SJSA1 (cell line): Measurements from ENCODE around the gene EIF4A3. TPM values are rescaled to one million over a fixed set of nuclear protein-coding genes. Genes with fewer than 3 reads are reported as not detected.

Experiments
- DNase-seq, 2 experiments: peaks; one replicate each; pipeline ENCODE4 v3.0.0-alpha.2; 2015 to 2020; ENCODE audit warnings: low spot score in 2 of 2, low read depth in 1 of 2
- H3K27ac ChIP-seq: fragments of 250-450 bp; sonication (Bioruptor Pico); 2 replicates; pipeline ENCODE4 v1.5.1; 2020; ENCODE audit warnings: mild to moderate bottlenecking, moderate library complexity
- H3K27me3 ChIP-seq: fragments of 250-450 bp; sonication (Bioruptor Pico); replicated peaks from 2 replicates; pipeline ENCODE4 v1.5.1; 2020; ENCODE audit warnings: mild to moderate bottlenecking, moderate library complexity
- H3K36me3 ChIP-seq: fragments of 250-450 bp; sonication (Bioruptor Pico); 2 replicates; pipeline ENCODE4 v1.5.1; 2020; ENCODE audit warnings: mild to moderate bottlenecking
- H3K4me1 ChIP-seq: fragments of 250-450 bp; sonication (Bioruptor Pico); replicated peaks from 2 replicates; pipeline ENCODE4 v1.6.1; 2021; ENCODE audit warnings: mild to moderate bottlenecking
- H3K4me3 ChIP-seq: fragments of 250-450 bp; sonication (Bioruptor Pico); 2 replicates; pipeline ENCODE4 v1.5.1; 2020; ENCODE audit warnings: mild to moderate bottlenecking
- H3K9me3 ChIP-seq: fragments of 250-450 bp; sonication (Bioruptor Pico); replicated peaks from 2 replicates; pipeline ENCODE4 v1.5.1; 2020; ENCODE audit warnings: mild to moderate bottlenecking
- total RNA-seq: library from RNA; depleted of rRNA; stranded (reverse); fragments of >200 nt; shearing (Covaris generic); gene quantifications from 2 replicates; pipeline ENCODE4 v1.2.3, GENCODE V29; 2014

Gene EIF4A3
- total RNA-seq, 1 experiment from 2014 or later = 192 TPM

GRCh38 chr17:80110927-80111701, 35.8 kb downstream of the EIF4A3 start:
- no peak overlapping the region for H3K27ac ChIP-seq
- no peaks in the 10 kb centered on the region; the same call in 1 of the 2 replicates for H3K36me3 ChIP-seq
- no peak overlapping the region for H3K4me3 ChIP-seq
- peak in 1 of 2 experiments; percentile 43 for DNase-seq
- H3K9me3 ChIP-seq = no peaks in the 10 kb centered on the region
- H3K27me3 ChIP-seq = no peaks in the 10 kb centered on the region
- no peaks in the 10 kb centered on the region for H3K4me1 ChIP-seq

- H3K9me3 ChIP-seq = no peaks in the 10 kb centered on the region
- no peaks in the 10 kb centered on the region for H3K4me1 ChIP-seq
- H3K4me3 ChIP-seq = no peak overlapping the region
- DNase-seq = peak in 1 of 2 experiments; percentile 47
- no peaks in the 10 kb centered on the region for H3K27me3 ChIP-seq
- no peak overlapping the region for H3K27ac ChIP-seq
- no peaks in the 10 kb centered on the region; the same call in 1 of the 2 replicates for H3K36me3 ChIP-seq
Measured at GRCh38 chr17:80110447-80110812, 36.5 kb downstream of the EIF4A3 start.

DNA sequence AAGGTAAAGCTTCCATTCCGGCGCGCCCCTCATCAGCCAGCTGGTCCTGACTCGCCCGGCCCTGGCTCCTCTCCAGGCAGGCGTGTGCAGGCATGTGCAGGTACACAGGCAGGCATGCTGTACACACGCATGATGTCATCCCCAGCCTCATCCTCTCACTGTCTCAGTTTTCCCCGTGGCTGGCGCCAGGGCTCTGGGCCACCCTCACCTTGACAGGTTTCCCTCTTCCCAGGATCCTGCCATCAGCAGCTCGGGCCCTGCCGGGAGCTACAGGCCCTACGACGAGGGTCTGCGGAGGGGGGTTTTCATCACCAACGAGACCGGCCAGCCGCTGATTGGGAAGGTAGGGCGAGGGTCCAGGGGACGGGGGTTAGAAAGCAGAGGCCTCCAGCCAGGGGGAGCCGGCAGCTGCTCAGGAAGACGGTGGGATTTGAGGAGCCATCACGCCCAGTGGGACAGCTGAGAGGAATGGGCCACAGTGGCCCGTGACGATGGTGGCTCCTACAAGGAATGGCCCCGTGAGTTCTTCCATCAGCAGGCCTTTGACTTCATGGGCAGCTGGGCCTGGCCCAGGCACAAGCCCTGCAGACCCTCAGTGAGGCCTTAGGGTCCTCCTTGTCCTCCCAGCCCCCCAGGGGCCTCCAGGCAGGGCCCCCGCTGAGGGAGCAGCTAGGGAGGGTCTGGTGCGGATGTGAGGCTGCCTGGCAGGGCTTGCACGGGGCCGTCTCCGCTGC, 37.0 kb downstream of the EIF4A3 start:
- no peak overlapping the region for H3K27ac ChIP-seq
- no peaks in the 10 kb centered on the region for H3K4me1 ChIP-seq
- no peaks in the 10 kb centered on the region for H3K27me3 ChIP-seq
- H3K4me3 ChIP-seq = no peak overlapping the region
- no peaks in the 10 kb centered on the region for H3K9me3 ChIP-seq
- no peak for DNase-seq
- no peaks in the 10 kb centered on the region; the same call in 1 of the 2 replicates for H3K36me3 ChIP-seq

DNA sequence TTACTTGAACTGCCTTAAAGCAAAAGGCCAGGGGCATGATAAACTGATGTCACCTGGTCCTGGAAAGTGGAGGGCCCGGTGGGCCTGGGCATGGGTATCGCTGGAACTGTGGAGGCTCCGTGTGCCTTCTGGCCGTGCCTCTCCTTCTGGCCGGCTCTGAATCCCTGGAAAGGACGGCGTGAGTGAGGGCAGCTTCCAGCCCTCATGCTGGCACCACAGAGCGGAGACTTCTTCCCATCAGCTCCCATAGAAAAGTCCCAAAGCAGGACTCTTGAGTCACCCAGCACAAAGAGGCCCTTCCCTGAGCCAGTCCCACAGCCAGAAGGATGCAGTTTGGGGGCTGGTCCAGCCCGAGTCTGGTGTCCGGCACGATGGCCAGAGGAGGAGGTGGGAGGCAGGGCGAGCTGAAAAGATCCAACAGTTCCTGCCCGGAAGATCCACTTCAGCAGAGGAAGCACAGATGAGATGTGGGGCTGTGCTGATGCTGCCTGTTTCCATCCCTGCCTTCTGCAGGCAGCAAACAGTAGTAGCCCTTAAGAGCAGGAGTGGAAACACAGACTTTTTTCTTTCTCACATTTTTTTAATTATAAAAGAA, 37.8 kb downstream of the EIF4A3 start:
- H3K27ac ChIP-seq = no peak overlapping the region
- no peaks in the 10 kb centered on the region for H3K27me3 ChIP-seq
- no peaks in the 10 kb centered on the region for H3K9me3 ChIP-seq
- H3K4me1 ChIP-seq = no peaks in the 10 kb centered on the region
- no peak overlapping the region for H3K4me3 ChIP-seq
- DNase-seq = peak in 1 of 2 experiments; percentile 47
- no peaks in the 10 kb centered on the region; the same call in 1 of the 2 replicates for H3K36me3 ChIP-seq

DNA sequence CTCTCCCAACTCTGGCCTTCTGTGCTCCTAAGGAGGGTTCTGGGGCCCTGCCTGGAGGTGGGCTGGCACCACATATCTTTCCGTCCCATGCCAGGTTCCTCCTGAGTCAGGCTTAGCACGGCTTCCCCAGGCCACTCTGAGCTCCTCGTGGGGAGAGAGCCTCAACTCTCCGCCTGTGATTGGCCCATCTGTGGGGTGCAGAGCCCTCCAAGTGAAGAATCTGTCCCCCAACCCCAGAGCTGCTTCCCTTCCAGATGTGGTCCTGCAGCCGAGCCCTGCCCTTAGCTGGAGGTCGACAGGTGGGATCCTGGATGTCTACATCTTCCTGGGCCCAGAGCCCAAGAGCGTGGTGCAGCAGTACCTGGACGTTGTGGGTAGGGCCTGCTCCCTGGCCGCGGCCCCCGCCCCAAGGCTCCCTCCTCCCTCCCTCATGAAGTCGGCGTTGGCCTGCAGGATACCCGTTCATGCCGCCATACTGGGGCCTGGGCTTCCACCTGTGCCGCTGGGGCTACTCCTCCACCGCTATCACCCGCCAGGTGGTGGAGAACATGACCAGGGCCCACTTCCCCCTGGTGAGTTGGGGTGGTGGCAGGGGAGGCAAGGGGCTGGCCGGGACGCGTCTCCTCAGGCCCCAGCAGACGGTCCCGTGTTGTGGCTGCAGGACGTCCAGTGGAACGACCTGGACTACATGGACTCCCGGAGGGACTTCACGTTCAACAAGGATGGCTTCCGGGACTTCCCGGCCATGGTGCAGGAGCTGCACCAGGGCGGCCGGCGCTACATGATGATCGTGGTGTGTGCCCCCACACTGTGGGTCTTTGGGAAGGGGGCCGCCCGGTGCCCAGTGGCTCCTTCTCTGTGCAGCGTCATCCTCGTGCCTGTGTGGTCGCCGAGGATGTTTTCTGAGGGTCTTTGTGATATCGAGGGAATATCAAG, 38.6 kb downstream of the EIF4A3 start:
- DNase-seq = peak in 1 of 2 experiments; percentile 48
- H3K27ac ChIP-seq = no peak overlapping the region
- no peaks in the 10 kb centered on the region for H3K9me3 ChIP-seq
- no peaks in the 10 kb centered on the region; the same call in 1 of the 2 replicates for H3K36me3 ChIP-seq
- H3K27me3 ChIP-seq = no peaks in the 10 kb centered on the region
- H3K4me3 ChIP-seq = no peak overlapping the region
- H3K4me1 ChIP-seq = no peaks in the 10 kb centered on the region

DNA sequence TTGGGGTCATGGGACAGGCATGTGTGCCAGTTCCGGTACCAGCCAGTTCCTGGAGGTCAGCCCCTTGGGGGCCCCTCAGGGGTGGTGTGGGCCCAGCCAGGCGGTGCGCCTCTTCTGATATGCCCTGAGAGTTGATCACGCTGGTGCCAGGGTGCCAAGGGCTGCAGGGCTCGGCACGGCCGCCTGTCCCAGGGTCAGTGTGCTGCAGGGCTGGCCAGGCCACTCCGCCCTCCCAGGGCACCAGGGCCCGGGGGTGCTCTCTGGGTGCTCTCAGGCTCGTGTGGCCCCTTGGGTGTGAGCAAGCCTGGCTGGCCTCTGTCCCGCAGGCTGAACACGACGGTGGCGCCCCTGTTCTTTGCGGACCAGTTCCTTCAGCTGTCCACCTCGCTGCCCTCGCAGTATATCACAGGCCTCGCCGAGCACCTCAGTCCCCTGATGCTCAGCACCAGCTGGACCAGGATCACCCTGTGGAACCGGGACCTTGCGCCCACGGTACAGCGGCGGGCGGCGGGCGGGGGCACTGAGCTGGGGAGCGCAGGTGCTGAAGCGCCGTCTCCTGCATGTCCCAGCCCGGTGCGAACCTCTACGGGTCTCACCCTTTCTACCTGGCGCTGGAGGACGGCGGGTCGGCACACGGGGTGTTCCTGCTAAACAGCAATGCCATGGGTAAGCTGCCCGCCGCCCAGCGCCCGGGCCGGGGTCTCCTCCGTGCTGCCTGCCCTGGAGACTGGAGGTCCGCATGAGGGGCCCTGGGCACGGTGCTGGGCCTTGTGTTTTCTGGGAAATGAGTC, 39.5 kb downstream of the EIF4A3 start:
- DNase-seq = peak in 1 of 2 experiments; percentile 52
- no peaks in the 10 kb centered on the region for H3K27me3 ChIP-seq

DNA sequence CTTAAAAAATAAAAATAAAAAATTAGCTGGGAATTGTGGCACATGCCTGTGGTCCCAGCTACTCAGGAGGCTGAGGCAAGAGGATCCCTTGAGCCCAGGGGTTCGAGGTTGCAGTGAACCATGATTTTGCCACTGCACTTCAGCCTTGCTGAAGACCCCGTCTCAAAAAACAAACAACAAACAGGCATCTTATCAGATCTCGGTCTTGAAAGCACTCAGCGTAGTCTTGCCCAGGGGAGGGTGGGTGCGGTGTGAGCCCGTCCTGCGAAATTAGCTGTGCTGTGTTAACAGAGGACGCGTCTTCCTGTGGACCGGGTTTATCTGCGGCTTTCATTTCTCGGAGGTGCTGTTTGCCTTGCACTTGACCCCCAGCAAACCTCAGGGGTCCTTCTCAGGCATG, 40.2 kb downstream of the EIF4A3 start:
- no peak overlapping the region for H3K4me3 ChIP-seq

More for the DNA sequence above, 39.5 kb downstream of the EIF4A3 start:
- Histone ChIP-seq H3K36me3 (no peaks in the 10 kb centered on the region; the same call in 1 of the 2 replicates), H3K4me1 (peaks cover 2% of the 10 kb centered on the region), H3K4me3 (no peak overlapping the region), H3K27ac (no peak overlapping the region), H3K9me3 (no peaks in the 10 kb centered on the region)

DNA sequence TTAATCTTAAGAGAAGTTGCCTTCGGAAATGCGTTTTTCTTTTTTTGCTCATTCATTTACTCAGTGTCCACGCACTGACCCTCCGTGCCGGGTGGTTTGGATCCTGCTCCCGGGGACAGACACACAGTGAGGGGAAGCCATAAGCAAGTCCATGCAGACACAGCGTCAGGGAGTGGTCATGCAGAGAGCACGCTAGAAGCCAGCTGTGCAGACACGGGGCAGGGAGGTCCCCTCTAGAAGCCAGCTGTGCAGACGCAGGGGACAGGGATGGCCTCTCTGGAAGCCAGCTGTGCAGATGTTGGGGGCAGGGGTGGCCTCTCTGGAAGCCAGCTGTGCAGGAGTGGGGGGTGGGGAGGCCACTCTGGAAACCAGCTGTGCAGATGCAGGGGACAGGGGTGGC, 40.8 kb downstream of the EIF4A3 start:
- Histone ChIP-seq H3K9me3 (no peaks in the 10 kb centered on the region; the same call in 1 of the 2 replicates), H3K27ac (no peak overlapping the region), H3K36me3 (peaks cover 4% of the 10 kb centered on the region), H3K4me1 (peaks cover 11% of the 10 kb centered on the region), H3K27me3 (no peaks in the 10 kb centered on the region), H3K4me3 (no peak overlapping the region)
- DNase-seq = peak in 1 of 2 experiments; percentile 42

More for the DNA sequence above, 40.2 kb downstream of the EIF4A3 start:
- Histone ChIP-seq H3K27ac (no peak overlapping the region), H3K9me3 (no peaks in the 10 kb centered on the region; the same call in 1 of the 2 replicates), H3K36me3 (peaks cover under 1% of the 10 kb centered on the region; the same call in 1 of the 2 replicates), H3K4me1 (peaks cover 8% of the 10 kb centered on the region), H3K27me3 (no peaks in the 10 kb centered on the region)
- no peak for DNase-seq

- no peak for DNase-seq
Measured at GRCh38 chr17:80105762-80106161, 41.2 kb downstream of the EIF4A3 start.

GRCh38 chr17:80104956-80105375, 42.0 kb downstream of the EIF4A3 start:
- Histone ChIP-seq H3K4me3 (no peak overlapping the region), H3K9me3 (no peaks in the 10 kb centered on the region; the same call in 1 of the 2 replicates), H3K27ac (no peak overlapping the region), H3K27me3 (no peaks in the 10 kb centered on the region), H3K4me1 (peaks cover 18% of the 10 kb centered on the region), H3K36me3 (peaks cover 4% of the 10 kb centered on the region)
- no peak for DNase-seq

More at GRCh38 chr17:80105762-80106161, 41.2 kb downstream of the EIF4A3 start:
- no peak overlapping the region for H3K27ac ChIP-seq
- H3K36me3 ChIP-seq = peaks cover 4% of the 10 kb centered on the region
- H3K27me3 ChIP-seq = no peaks in the 10 kb centered on the region
- H3K9me3 ChIP-seq = no peaks in the 10 kb centered on the region; the same call in 1 of the 2 replicates
- H3K4me1 ChIP-seq = peaks cover 16% of the 10 kb centered on the region
- H3K4me3 ChIP-seq = no peak overlapping the region

DNA sequence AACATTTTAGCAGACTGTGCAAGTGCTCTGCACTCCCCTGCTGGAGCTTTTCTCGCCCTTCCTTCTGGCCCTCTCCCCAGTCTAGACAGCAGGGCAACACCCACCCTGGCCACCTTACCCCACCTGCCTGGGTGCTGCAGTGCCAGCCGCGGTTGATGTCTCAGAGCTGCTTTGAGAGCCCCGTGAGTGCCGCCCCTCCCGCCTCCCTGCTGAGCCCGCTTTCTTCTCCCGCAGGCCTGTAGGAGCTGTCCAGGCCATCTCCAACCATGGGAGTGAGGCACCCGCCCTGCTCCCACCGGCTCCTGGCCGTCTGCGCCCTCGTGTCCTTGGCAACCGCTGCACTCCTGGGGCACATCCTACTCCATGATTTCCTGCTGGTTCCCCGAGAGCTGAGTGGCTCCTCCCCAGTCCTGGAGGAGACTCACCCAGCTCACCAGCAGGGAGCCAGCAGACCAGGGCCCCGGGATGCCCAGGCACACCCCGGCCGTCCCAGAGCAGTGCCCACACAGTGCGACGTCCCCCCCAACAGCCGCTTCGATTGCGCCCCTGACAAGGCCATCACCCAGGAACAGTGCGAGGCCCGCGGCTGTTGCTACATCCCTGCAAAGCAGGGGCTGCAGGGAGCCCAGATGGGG, 42.5 kb downstream of the EIF4A3 start:
- Histone ChIP-seq H3K4me1 (peaks cover 18% of the 10 kb centered on the region), H3K27ac (no peak overlapping the region), H3K9me3 (no peaks in the 10 kb centered on the region; the same call in 1 of the 2 replicates), H3K36me3 (peaks cover 4% of the 10 kb centered on the region), H3K4me3 (no peak overlapping the region), H3K27me3 (no peaks in the 10 kb centered on the region)
- no peak for DNase-seq
